RWPE2 (cell line): Measurements from ENCODE around the gene CTDSP2.
A peak's percentile ranks its signal among the peaks of the same experiment; 100 is the strongest.

Source experiments
- ATAC-seq: fragments of 200-7000 bp; cut with Tn5 transposase; 3 replicates; pipeline ENCODE4 v1.9.1; 2021; ENCODE audit warnings: low read depth
- DNase-seq: peaks from one replicate; pipeline ENCODE4 v3.0.0-alpha.2; 2020; ENCODE audit warnings: low spot score
- H3K27ac ChIP-seq: fragments of 450-650 bp; 2 replicates; pipeline ENCODE4 v1.5.1; 2017; ENCODE audit warnings: mild to moderate bottlenecking; ENCODE audit not compliant: poor library complexity, severe bottlenecking
- H3K27me3 ChIP-seq: fragments of 250-450 bp; sonication (Bioruptor Pico); 2 replicates; pipeline ENCODE4 v1.5.1; 2021; ENCODE audit warnings: mild to moderate bottlenecking, moderate library complexity; ENCODE audit not compliant: insufficient read depth, poor library complexity, severe bottlenecking
- H3K36me3 ChIP-seq: fragments of 250-450 bp; sonication (Bioruptor Pico); 2 replicates; pipeline ENCODE4 v1.5.1; 2020; ENCODE audit warnings: low read depth, mild to moderate bottlenecking, moderate library complexity
- H3K4me1 ChIP-seq: fragments of 250-450 bp; sonication (Bioruptor Pico); 2 replicates; pipeline ENCODE4 v1.5.1; 2021; ENCODE audit warnings: mild to moderate bottlenecking, moderate library complexity; ENCODE audit not compliant: insufficient read depth, poor library complexity, severe bottlenecking
- H3K4me3 ChIP-seq: fragments of 250-450 bp; sonication (Bioruptor Pico); 2 replicates; pipeline ENCODE4 v1.5.1; 2021; ENCODE audit warnings: mild to moderate bottlenecking, moderate library complexity; ENCODE audit not compliant: severe bottlenecking
- H3K9me3 ChIP-seq: fragments of 250-450 bp; sonication (Bioruptor Pico); 2 replicates; pipeline ENCODE4 v1.5.1; 2021; ENCODE audit warnings: mild to moderate bottlenecking, moderate library complexity; ENCODE audit not compliant: severe bottlenecking
- TF ChIP-seq, protein P1 (sequence below): fragments of 450-650 bp; IDR thresholded peaks from one replicate; pipeline ENCODE4 v1.5.1; 2017; ENCODE audit warnings: mild to moderate bottlenecking, moderate library complexity; ENCODE audit not compliant: poor library complexity, severe bottlenecking

CTDSP2 gene

DNA sequence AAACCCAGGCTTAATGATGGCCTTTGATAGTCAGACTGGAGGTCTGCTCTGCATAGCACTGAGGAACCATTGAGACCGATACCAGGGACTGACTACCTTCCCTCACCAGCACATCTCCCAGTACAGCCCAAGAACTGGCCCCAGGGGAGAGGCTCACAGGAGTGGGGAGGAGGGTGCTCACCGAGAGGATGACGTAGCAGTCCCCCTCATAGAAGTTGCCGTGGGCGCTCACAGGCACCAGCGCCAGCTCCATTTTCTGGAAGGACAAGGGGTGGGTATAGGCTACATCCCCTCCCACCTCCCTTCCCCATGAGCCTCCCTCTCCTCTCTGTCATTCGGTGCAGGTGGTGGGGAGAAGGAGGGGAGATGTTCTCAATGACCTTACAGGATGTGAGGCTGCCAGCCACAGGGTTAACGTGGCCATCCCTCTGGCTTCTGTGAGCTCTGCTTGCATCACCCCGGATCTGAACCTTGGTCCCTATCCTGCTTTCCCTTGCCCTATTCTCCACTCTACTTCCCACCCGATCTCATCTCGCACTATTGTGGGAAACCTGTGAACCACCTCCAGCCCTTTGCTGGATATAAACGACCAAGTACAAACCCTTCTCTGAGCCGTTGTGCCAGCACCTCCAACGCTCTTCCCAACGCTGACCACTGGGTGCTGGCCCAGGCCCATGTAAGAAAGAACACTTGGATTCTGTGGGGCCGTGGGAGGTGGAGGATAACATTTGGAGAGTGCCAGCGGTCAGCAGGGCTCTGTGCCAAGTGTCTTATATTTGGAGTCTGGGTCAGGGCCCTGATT, 32.4 kb downstream of the CTDSP2 start:
- no peak for DNase-seq
- Histone ChIP-seq H3K27me3 (no peaks in the 10 kb centered on the region), H3K9me3 (no peaks in the 10 kb centered on the region), H3K4me1 (peaks cover 6% of the 10 kb centered on the region), H3K4me3 (no peak overlapping the region), H3K27ac (no peak overlapping the region), H3K36me3 (no peaks in the 10 kb centered on the region)
- ATAC-seq = no peak
- TF ChIP-seq, protein P1, sequence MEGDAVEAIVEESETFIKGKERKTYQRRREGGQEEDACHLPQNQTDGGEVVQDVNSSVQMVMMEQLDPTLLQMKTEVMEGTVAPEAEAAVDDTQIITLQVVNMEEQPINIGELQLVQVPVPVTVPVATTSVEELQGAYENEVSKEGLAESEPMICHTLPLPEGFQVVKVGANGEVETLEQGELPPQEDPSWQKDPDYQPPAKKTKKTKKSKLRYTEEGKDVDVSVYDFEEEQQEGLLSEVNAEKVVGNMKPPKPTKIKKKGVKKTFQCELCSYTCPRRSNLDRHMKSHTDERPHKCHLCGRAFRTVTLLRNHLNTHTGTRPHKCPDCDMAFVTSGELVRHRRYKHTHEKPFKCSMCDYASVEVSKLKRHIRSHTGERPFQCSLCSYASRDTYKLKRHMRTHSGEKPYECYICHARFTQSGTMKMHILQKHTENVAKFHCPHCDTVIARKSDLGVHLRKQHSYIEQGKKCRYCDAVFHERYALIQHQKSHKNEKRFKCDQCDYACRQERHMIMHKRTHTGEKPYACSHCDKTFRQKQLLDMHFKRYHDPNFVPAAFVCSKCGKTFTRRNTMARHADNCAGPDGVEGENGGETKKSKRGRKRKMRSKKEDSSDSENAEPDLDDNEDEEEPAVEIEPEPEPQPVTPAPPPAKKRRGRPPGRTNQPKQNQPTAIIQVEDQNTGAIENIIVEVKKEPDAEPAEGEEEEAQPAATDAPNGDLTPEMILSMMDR = no peak

DNA sequence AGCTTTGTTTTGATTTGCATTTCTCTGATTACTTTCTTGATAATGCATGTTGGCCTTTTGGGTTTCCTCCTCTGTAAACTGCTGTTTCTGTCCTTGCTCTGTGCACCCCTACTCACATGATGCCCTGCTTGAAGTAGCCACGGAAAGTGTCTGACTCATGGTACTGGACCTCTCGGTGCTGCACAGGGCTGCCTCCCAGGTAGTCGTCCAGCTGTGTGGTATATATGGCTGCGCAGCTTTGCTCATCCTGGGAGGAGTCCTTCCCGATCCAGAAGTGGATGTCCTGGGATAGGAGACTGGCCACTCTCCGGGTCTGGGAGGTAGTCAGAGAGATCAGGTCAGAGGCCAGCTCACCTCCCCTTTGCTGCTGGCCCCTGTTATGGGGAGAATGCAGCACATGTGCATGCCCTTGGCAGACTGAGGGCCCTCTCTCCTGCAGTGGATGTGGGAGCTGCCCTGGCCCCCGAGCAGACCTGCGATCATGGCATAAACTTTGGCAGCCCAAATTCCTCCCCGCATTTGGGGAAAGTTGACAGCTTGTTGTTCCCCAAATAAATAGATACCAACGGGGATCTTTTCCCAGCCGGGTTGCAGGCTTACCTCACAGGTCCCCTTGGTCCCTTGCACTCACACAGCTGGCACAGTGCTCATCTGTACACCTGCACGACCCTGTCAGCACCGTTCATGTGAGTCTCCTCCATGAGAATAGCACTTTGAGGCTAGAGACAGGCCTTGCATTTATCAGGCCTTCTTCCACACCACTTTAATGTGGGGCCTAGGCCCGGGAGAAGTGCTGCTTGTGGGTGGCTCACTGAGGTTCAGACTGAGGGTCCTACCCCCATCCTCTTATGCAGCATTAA, 33.2 kb downstream of the CTDSP2 start:
- TF ChIP-seq, protein P1 = no peak
- H3K4me1 ChIP-seq = peaks cover 6% of the 10 kb centered on the region
- H3K4me3 ChIP-seq = no peak overlapping the region
- H3K27ac ChIP-seq = no peak overlapping the region
- ATAC-seq (no peak), DNase-seq (no peak)
- H3K36me3 ChIP-seq = no peaks in the 10 kb centered on the region
- no peaks in the 10 kb centered on the region for H3K27me3 ChIP-seq
- H3K9me3 ChIP-seq = no peaks in the 10 kb centered on the region

DNA sequence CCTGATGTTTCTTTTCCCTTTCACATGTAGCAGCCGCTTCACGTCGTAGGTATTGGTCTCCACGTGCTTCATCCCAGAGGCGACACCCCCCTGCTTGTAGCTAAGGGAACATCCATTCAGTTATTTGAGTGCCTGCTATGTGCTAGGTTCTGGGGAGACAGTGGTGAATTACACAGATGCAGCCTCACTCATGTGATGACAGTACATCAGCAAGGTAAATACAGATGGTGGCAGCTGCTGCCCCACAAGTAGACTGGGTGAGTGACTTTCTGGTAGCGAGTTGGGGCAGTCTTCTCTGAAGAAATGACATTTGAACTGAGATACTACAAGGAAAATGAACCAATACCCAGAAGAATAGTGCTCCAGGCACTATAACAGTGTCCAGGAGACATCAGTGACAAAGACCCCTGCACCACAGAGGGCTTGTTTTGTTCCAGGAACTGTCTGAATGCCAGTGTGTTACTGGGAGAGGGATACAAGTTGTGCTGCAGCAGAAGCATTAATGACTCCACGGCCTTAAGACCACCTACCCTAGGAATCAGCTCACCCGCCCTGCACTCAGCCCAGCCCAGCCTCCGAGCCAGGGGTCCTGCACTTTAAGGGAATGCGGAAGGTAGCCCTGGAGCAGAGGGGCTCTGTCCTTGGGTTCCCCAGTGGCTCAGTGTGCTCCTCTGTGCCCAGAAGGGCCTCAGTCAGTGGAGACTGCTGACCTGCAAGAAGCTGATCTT, 35.3 kb downstream of the CTDSP2 start:
- Histone ChIP-seq H3K36me3 (no peaks in the 10 kb centered on the region), H3K4me3 (no peak overlapping the region), H3K9me3 (no peaks in the 10 kb centered on the region), H3K4me1 (peaks cover 6% of the 10 kb centered on the region), H3K27ac (no peak overlapping the region), H3K27me3 (no peaks in the 10 kb centered on the region)
- TF ChIP-seq, protein P1 = no peak
- ATAC-seq (no peak), DNase-seq (peak; percentile 38)

DNA sequence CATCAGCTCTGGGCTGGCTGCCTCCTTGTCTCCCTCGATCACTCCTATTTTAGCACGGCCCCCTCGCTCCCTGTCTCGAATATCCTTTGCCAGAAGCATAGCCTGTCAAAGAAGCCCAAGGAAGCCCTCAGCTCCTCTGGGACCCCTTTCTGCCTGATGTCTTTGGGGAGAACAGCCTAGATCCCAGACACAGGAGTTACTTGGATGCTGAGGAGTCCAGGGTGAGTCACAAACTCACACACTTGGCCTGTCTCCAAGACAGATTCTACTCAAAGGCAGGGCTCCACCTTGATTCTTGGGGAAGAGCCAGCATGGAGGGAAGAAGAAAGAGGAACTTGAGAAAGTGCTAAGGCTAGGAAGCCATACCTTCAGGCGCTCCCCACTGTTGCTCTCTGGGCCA, 36.1 kb downstream of the CTDSP2 start:
- no peak overlapping the region for H3K27ac ChIP-seq
- peaks cover 6% of the 10 kb centered on the region for H3K4me1 ChIP-seq

More for the DNA sequence above, 36.1 kb downstream of the CTDSP2 start:
- Histone ChIP-seq H3K9me3 (no peaks in the 10 kb centered on the region), H3K27me3 (no peaks in the 10 kb centered on the region), H3K36me3 (no peaks in the 10 kb centered on the region), H3K4me3 (no peak overlapping the region)
- peak; percentile 58 for DNase-seq
- TF ChIP-seq, protein P1 = no peak
- peak; percentile 83 for ATAC-seq
